ENCODE data around the gene VAMP7. TPM values are rescaled to one million over a fixed set of nuclear protein-coding genes. Genes with fewer than 3 reads are reported as not detected.
"Not testable (repeated sequence)": the region's sequence is repeated elsewhere in the genome, so short reads cannot be mapped to it uniquely, and the experiment has no call there.

The VAMP7 gene
- total RNA-seq, 1 donor from 2014 or later: 35.7 TPM

GRCh38 chrX:155986995-155987394 is 105.8 kb downstream of the VAMP7 start:
- not testable (repeated sequence) for DNase-seq (ENCODE audit: low spot score)

- no peak for DNase-seq (ENCODE audit: low spot score)
Measured at GRCh38 chrX:155988859-155989258, 107.7 kb downstream of the VAMP7 start.

Other genes with a start within 250 kb of the VAMP7 start
- 0.22 TPM for gene IL9R, start 116.4 kb downstream of the VAMP7 start, total RNA-seq